GM12878 (cell line): ENCODE measurements around the gene USP25. TPM values are rescaled to one million over a fixed set of nuclear protein-coding genes. Genes with fewer than 3 reads are reported as not detected.

Experiments
- ATAC-seq: fragments of 200-7000 bp; cut with Tn5 transposase; 3 replicates; pipeline ENCODE4 v1.9.1; 2020; ENCODE audit warnings: mild to moderate bottlenecking, moderate library complexity
- BruUV-seq: library from RNA; stranded (reverse); fragments of 400-500 nt; replicated peaks from 2 replicates; lab custom pipeline; 2021; lab: Mats Ljungman, UMichigan
- CTCF ChIA-PET: fragments of 300-600 bp; sonication (Branson Sonifier 250); formaldehyde crosslinking; extraction: SDS; loops from one replicate; lab custom pipeline; 2021; ENCODE audit warnings: inconsistent platforms; lab: Yijun Ruan, JAX
- POLR2A ChIA-PET: fragments of 350-600 bp; formaldehyde crosslinking; extraction: SDS; loops from one replicate; lab custom pipeline; 2021; ENCODE audit warnings: inconsistent platforms; lab: Charles Lee
- RAD21 ChIA-PET: fragments of 300-600 bp; sonication (Branson Sonifier 250); formaldehyde crosslinking; loops from one replicate; lab custom pipeline; 2023; ENCODE audit warnings: antibody characterized with exemption; ENCODE audit not compliant: unreplicated experiment; lab: Charles Lee
- SMC1A ChIA-PET: fragments of 300-600 bp; sonication (Branson Sonifier 250); formaldehyde crosslinking; loops from one replicate; lab custom pipeline; 2023; ENCODE audit not compliant: unreplicated experiment, uncharacterized antibody; lab: Charles Lee
- DNase-seq: peaks from one replicate; pipeline ENCODE4 v3.0.0-alpha.2; 2011; ENCODE audit warnings: low read depth, low spot score
- FAIRE-seq: peaks from 3 replicates; lab custom pipeline; 2011; peaks lifted over from hg19 to GRCh38; lab: Jason Lieb, UNC
- H2AFZ ChIP-seq: 2 replicates; pipeline ENCODE4 v1.6.0; 2011; ENCODE audit warnings: low read depth, low read length, control low read depth; ENCODE audit not compliant: control insufficient read depth
- H3K27ac ChIP-seq: 2 replicates; pipeline ENCODE4 v1.5.1; 2011; ENCODE audit warnings: control low read depth; ENCODE audit not compliant: control insufficient read depth, insufficient read depth
- H3K27me3 ChIP-seq, 2 experiments: replicated peaks in 1 of 2; 2 replicates each; pipeline versions ENCODE4 v1.6.0 to v1.6.1; 2011; ENCODE audit warnings: low read length in 1 of 2; ENCODE audit not compliant: control insufficient read depth in 2 of 2, insufficient read depth in 2 of 2
- H3K36me3 ChIP-seq, 2 experiments: 2 replicates each; pipeline ENCODE4 v1.5.1; 2011; ENCODE audit warnings: low read length in 1 of 2; ENCODE audit not compliant: control insufficient read depth in 2 of 2, insufficient read depth in 2 of 2
- H3K4me1 ChIP-seq: 2 replicates; pipeline ENCODE4 v1.6.1; 2011; ENCODE audit warnings: mild to moderate bottlenecking, low read length, moderate library complexity, mixed read lengths; ENCODE audit not compliant: control insufficient read depth, insufficient read depth
- H3K4me2 ChIP-seq: 2 replicates; pipeline ENCODE4 v1.6.0; 2011; ENCODE audit warnings: control low read depth; ENCODE audit not compliant: control insufficient read depth, insufficient read depth
- H3K4me3 ChIP-seq: fragments of 200-600 bp; sonication (generic); 2 replicates; pipeline ENCODE4 v1.5.1; 2016
- H3K79me2 ChIP-seq: 2 replicates; pipeline ENCODE4 v1.6.0; 2011; ENCODE audit warnings: low read length; ENCODE audit not compliant: control insufficient read depth, insufficient read depth
- H3K9ac ChIP-seq: 2 replicates; pipeline ENCODE4 v1.8.0; 2011; ENCODE audit warnings: low read length, control low read depth, mixed read lengths; ENCODE audit not compliant: control insufficient read depth, insufficient read depth
- H3K9me3 ChIP-seq: replicated peaks from 3 replicates; pipeline ENCODE4 v1.5.1; 2011; ENCODE audit warnings: mild to moderate bottlenecking, low read length; ENCODE audit not compliant: control insufficient read depth, insufficient read depth
- H4K20me1 ChIP-seq: 2 replicates; pipeline ENCODE4 v1.6.0; 2011; ENCODE audit not compliant: control insufficient read depth, insufficient read depth
- ATF2 ChIP-seq: IDR thresholded peaks from 2 replicates; pipeline ENCODE4 v1.6.1; 2012; ENCODE audit warnings: low read length, inconsistent platforms
- ATF3 ChIP-seq: IDR thresholded peaks from 2 replicates; pipeline ENCODE4 v1.6.1; 2011; ENCODE audit warnings: low read depth, mild to moderate bottlenecking, low read length, moderate library complexity, borderline replicate concordance; ENCODE audit errors: extremely low read depth
- CREB1 ChIP-seq: IDR thresholded peaks from 2 replicates; pipeline ENCODE4 v1.6.1; 2012; ENCODE audit warnings: low read depth, mild to moderate bottlenecking, inconsistent platforms
- DPF2 ChIP-seq: fragments of 450-650 bp; IDR thresholded peaks from 2 replicates; pipeline ENCODE4 v1.6.1; 2017; ENCODE audit warnings: mild to moderate bottlenecking
- SPI1 ChIP-seq: IDR thresholded peaks from 2 replicates; pipeline ENCODE4 v1.6.1; 2011; ENCODE audit warnings: low read depth, mild to moderate bottlenecking, low read length, moderate library complexity, borderline replicate concordance; ENCODE audit not compliant: insufficient read depth
- WGBS: methylation state at CpG from one replicate; pipeline ENCODE4 v1.1.6; 2016; ENCODE audit warnings: low lambda C conversion rate; ENCODE audit not compliant: insufficient replicate concordance, insufficient coverage; ENCODE audit errors: missing lambda C conversion rate; 5-methylcytosine and 5-hydroxymethylcytosine counted together
- in situ Hi-C: fragments of 300-500 bp; cut with MboI; formaldehyde crosslinking; loops from 9 replicates; pipeline ENCODE4 v1.14.3; 2018; ENCODE audit warnings: mixed read lengths
- intact Hi-C: fragments of 100-400 bp; cut with micrococcal nuclease; formaldehyde crosslinking; loops from one replicate; pipeline ENCODE4 v1.14.2; 2022; ENCODE audit not compliant: unreplicated experiment
- polyA plus RNA-seq, 11 experiments: library from polyadenylated mRNA; depleted of rRNA in 4 of 11; unstranded in 6 of 11; stranded (reverse) in 5 of 11; fragments of >200 nt; fragmentation: Nextera tagmentation in 4 of 11; fragmentation: Illumina TruSeq in 1 of 11; extraction: Ambion mirVana in 4 of 11; extraction: Trizol in 1 of 11; gene quantifications; 1 replicate in 1 of 11; 2 replicates in 10 of 11; pipeline versions ENCODE4 v1.2.1 to v1.2.3, GENCODE V29; 2011 to 2016; ENCODE audit warnings: inconsistent platforms in 2 of 11, missing spikeins in 2 of 11, low read depth in 1 of 11
- total RNA-seq, 4 experiments: library from RNA; depleted of rRNA in 3 of 4; stranded (reverse); fragments of >200 nt in 3 of 4; fragmentation: Illumina TruSeq in 1 of 4; extraction: Trizol in 1 of 4; gene quantifications; 2 replicates each; pipeline versions ENCODE4 v1.2.1 to v1.2.3, GENCODE V29; 2013 to 2021

The USP25 gene
- total and polyA plus RNA-seq, 10 of the 15 experiments (the other 5 are each of a cell fraction or from before 2014, with no cell fraction given), result 1.5 to 31.3 (median 23.4) TPM

- in situ Hi-C loops, result loop anchor here (25.0 kb wide), 4 partner anchors 693 to 1882 kb away; partner anchors contain the start of gene BTG3
- peak; percentile 3 for ATAC-seq
- peaks cover 6% of the 10 kb centered on the region; the same call in 1 of the 2 replicates for H3K4me1 ChIP-seq
- H3K27me3 ChIP-seq, result peaks cover 0 to 2% of the 10 kb centered on the region in 2 experiments; a peak in 1 of 4 replicates
- no TSS peak for BruUV-seq
- ChIA-PET POLR2A (no interaction called here), RAD21 (interaction anchor here (1.2 kb wide), 1 partner anchor 141 kb away, joined by 3 read pairs; no protein-coding TSS in a partner anchor), SMC1A (interaction anchor here (0.6 to 1.7 kb wide), 2 partner anchors 18 to 90 kb away, joined by 3 to 5 read pairs; no protein-coding TSS in a partner anchor), CTCF (no interaction called here)
- no peak for DNase-seq
- no peaks in the 10 kb centered on the region for H3K9me3 ChIP-seq
- intact Hi-C loops, result loop anchor here (5.0 to 10.0 kb wide), 2 partner anchors 97 to 666 kb away; partner anchors contain the start of gene NRIP1
- H3K9ac ChIP-seq, result peak overlapping the region; percentile 91
- 3% methylated on average over 18 of the region's 30 CpGs for whole genome bisulfite sequencing
- peak overlapping the region; percentile 83 for H3K4me2 ChIP-seq
- no peaks in the 10 kb centered on the region for H4K20me1 ChIP-seq
- H2AFZ ChIP-seq, result peak overlapping the region; percentile 61
- peak overlapping the region; percentile 89 for H3K4me3 ChIP-seq
- TF ChIP-seq CREB1 (no peak), SPI1 (no peak), DPF2 (0 out of 2 replicates have a peak, but pooled peaks have one; percentile 48), ATF2 (peak; percentile 3; the same call in 1 of the 2 replicates), ATF3 (no peak)
- H3K36me3 ChIP-seq, result no peaks in the 10 kb centered on the region
- H3K27ac ChIP-seq, result peak overlapping the region; percentile 62
- FAIRE-seq, result no peak
- peaks cover 52% of the 10 kb centered on the region for H3K79me2 ChIP-seq
Measured at GRCh38 chr21:15730484-15731242, 881 bp downstream of the USP25 start.
